ENCODE results near the gene NPPB.
"Not testable (repeated sequence)": the region's sequence is repeated elsewhere in the genome, so short reads cannot be mapped to it uniquely, and the experiment has no call there.

Gene NPPB

GRCh38 chr1:11904978-11905377 lies 46.2 kb upstream of the NPPB start:
- peaks cover 15% of the 10 kb centered on the region; the same call in 1 of the 2 replicates for H3K27me3 ChIP-seq (ENCODE audit: insufficient read depth, low read depth)
- no peak overlapping the region for H2AFZ ChIP-seq (ENCODE audit: low read depth)
- H3K4me1 ChIP-seq (ENCODE audit: low read depth, poor library complexity, severe bottlenecking) = peaks cover 7% of the 10 kb centered on the region
- no peaks in the 10 kb centered on the region for H4K20me1 ChIP-seq (ENCODE audit: insufficient read depth)
- H3K36me3 ChIP-seq (ENCODE audit: insufficient read depth) = no peaks in the 10 kb centered on the region
- TF ChIP-seq CTCF (conservative IDR thresholded peaks at IDR 0.05; ENCODE audit: low read depth, low read length) = no peak
- no peak overlapping the region for H3K9ac ChIP-seq
- H3K4me3 ChIP-seq (IDR thresholded peaks at IDR 0.05; ENCODE audit: insufficient read depth, low read depth, low read length) = no peak overlapping the region
- no peak overlapping the region for H3K27ac ChIP-seq
- no peaks in the 10 kb centered on the region for H3K79me2 ChIP-seq (ENCODE audit: insufficient read depth, low read depth)
- H3K4me2 ChIP-seq = no peak overlapping the region

GRCh38 chr1:11904156-11904555 lies 45.4 kb upstream of the NPPB start:
- H3K4me1 ChIP-seq (ENCODE audit: low read depth, poor library complexity, severe bottlenecking); H3K4me3 ChIP-seq (IDR thresholded peaks at IDR 0.05; ENCODE audit: insufficient read depth, low read depth, low read length); H2AFZ ChIP-seq (ENCODE audit: low read depth); H3K4me2 ChIP-seq; H3K27ac ChIP-seq; H4K20me1 ChIP-seq (ENCODE audit: insufficient read depth); H3K36me3 ChIP-seq (ENCODE audit: insufficient read depth); H3K9ac ChIP-seq; H3K79me2 ChIP-seq (ENCODE audit: insufficient read depth, low read depth): not testable (repeated sequence)
- H3K27me3 ChIP-seq (ENCODE audit: insufficient read depth, low read depth) = peaks cover 23% of the 10 kb centered on the region

GRCh38 chr1:11903210-11903609 lies 44.5 kb upstream of the NPPB start:
- Histone ChIP-seq H3K36me3 (ENCODE audit: insufficient read depth) (no peaks in the 10 kb centered on the region), H3K4me3 (IDR thresholded peaks at IDR 0.05; ENCODE audit: insufficient read depth, low read depth, low read length) (no peak overlapping the region), H3K79me2 (ENCODE audit: insufficient read depth, low read depth) (no peaks in the 10 kb centered on the region), H3K27me3 (ENCODE audit: insufficient read depth, low read depth) (peaks cover 32% of the 10 kb centered on the region), H3K27ac (no peak overlapping the region), H3K4me2 (no peak overlapping the region), H2AFZ (ENCODE audit: low read depth) (no peak overlapping the region), H3K9ac (no peak overlapping the region), H3K4me1 (ENCODE audit: low read depth, poor library complexity, severe bottlenecking) (peaks cover 5% of the 10 kb centered on the region), H4K20me1 (ENCODE audit: insufficient read depth) (no peaks in the 10 kb centered on the region)
- TF ChIP-seq CTCF (conservative IDR thresholded peaks at IDR 0.05; ENCODE audit: low read depth, low read length) = no peak

GRCh38 chr1:11901446-11901845 lies 42.7 kb upstream of the NPPB start:
- H3K79me2 ChIP-seq (ENCODE audit: insufficient read depth, low read depth); H4K20me1 ChIP-seq (ENCODE audit: insufficient read depth); H3K9ac ChIP-seq; H3K4me1 ChIP-seq (ENCODE audit: low read depth, poor library complexity, severe bottlenecking); H2AFZ ChIP-seq (ENCODE audit: low read depth); H3K36me3 ChIP-seq (ENCODE audit: insufficient read depth); H3K4me3 ChIP-seq (IDR thresholded peaks at IDR 0.05; ENCODE audit: insufficient read depth, low read depth, low read length); H3K4me2 ChIP-seq; H3K27ac ChIP-seq: not testable (repeated sequence)
- H3K27me3 ChIP-seq (ENCODE audit: insufficient read depth, low read depth) = peaks cover 44% of the 10 kb centered on the region

- peaks cover 50% of the 10 kb centered on the region for H3K27me3 ChIP-seq (ENCODE audit: insufficient read depth, low read depth)
- H3K27ac ChIP-seq = no peak overlapping the region
- H3K4me3 ChIP-seq (IDR thresholded peaks at IDR 0.05; ENCODE audit: insufficient read depth, low read depth, low read length) = no peak overlapping the region
- H3K36me3 ChIP-seq (ENCODE audit: insufficient read depth) = no peaks in the 10 kb centered on the region
- H3K9ac ChIP-seq = no peak overlapping the region
- no peaks in the 10 kb centered on the region for H4K20me1 ChIP-seq (ENCODE audit: insufficient read depth)
- no peak overlapping the region for H2AFZ ChIP-seq (ENCODE audit: low read depth)
- H3K4me1 ChIP-seq (ENCODE audit: low read depth, poor library complexity, severe bottlenecking) = no peaks in the 10 kb centered on the region
- no peaks in the 10 kb centered on the region for H3K79me2 ChIP-seq (ENCODE audit: insufficient read depth, low read depth)
- no peak for TF ChIP-seq CTCF (conservative IDR thresholded peaks at IDR 0.05; ENCODE audit: low read depth, low read length)
- no peak overlapping the region for H3K4me2 ChIP-seq
These were observed 40.2 kb upstream of the NPPB start for GRCh38 chr1:11898831-11899467.

All from KMS-11 (cell line).